ENCODE measurements around the gene CIDEB. TPM values are rescaled to one million over a fixed set of nuclear protein-coding genes. Genes with fewer than 3 reads are reported as not detected.

Gene CIDEB
- total RNA-seq, 1 experiment from 2014 or later = 0.18 TPM

- in situ Hi-C loops (cut with HindIII; ENCODE audit: low pct_unique_long_range_greater_than_20kb, low sequenced_read_pairs) = no loop called here
Measured at GRCh38 chr14:24298892-24299254, 8.9 kb downstream of the CIDEB start.

More at GRCh38 chr14:24298892-24299254, 8.9 kb downstream of the CIDEB start:
- POLR2A ChIA-PET = no interaction called here
- peaks cover 7% of the 10 kb centered on the region; the same call in 1 of the 2 replicates for H3K4me1 ChIP-seq (ENCODE audit: control insufficient read depth, insufficient read depth, low read length)
- peaks cover 9% of the 10 kb centered on the region; the same call in 1 of the 2 replicates for H3K36me3 ChIP-seq (ENCODE audit: control insufficient read depth, insufficient read depth, low read length)
- no peak for TF ChIP-seq TCF7L2 (IDR thresholded peaks at IDR 0.05; ENCODE audit: low read depth, low read length)
- TF ChIP-seq POLR2AphosphoS5 (IDR thresholded peaks at IDR 0.05; ENCODE audit: low read depth, low read length) = no peak
- no peak for TF ChIP-seq CTCF (IDR thresholded peaks at IDR 0.05)
- TF ChIP-seq REST (IDR thresholded peaks at IDR 0.05; ENCODE audit: insufficient read depth in 1 of 2, low read depth in 2 of 2, low read length in 1 of 2) = no peak
- TF ChIP-seq SIN3A (IDR thresholded peaks at IDR 0.05; ENCODE audit: borderline replicate concordance, insufficient read depth, low read depth, low read length) = no peak
- CTCF ChIA-PET = interaction anchor here (0.5 to 1.6 kb wide), 3 partner anchors 43 to 83 kb away, joined by 3 to 6 read pairs (median 3); partner anchors contain the start of genes MDP1 and TINF2
- DNase-seq (ENCODE audit: low read depth, low spot score) = no peak
- peak; percentile 50 for ATAC-seq
- no peaks in the 10 kb centered on the region for H3K9me3 ChIP-seq (ENCODE audit: control insufficient read depth, insufficient read depth, low read depth, low read length)
- intact Hi-C loops (cut with micrococcal nuclease; ENCODE audit: unreplicated experiment) = no loop called here
- H3K4me3 ChIP-seq (ENCODE audit: low read depth in 2 of 2, low read length in 2 of 2) = peak overlapping the region; percentile 89 to 92
- no peaks in the 10 kb centered on the region for H3K27me3 ChIP-seq (ENCODE audit: control insufficient read depth, insufficient read depth, low read length)
- peak overlapping the region; percentile 68 for H3K27ac ChIP-seq (ENCODE audit: low read length)
- BruUV-seq (replicated peaks) = no TSS peak
